NOMO-1 treated with dmso at 0.1 percent for 144 hours (cell line): Measurements from ENCODE around the gene EML2.
"Not testable (repeated sequence)": the region's sequence is repeated elsewhere in the genome, so short reads cannot be mapped to it uniquely, and the experiment has no call there.

ENCODE experiments used
- DNase-seq: peaks from one replicate; lab custom pipeline; 2025; ENCODE audit not compliant: unreplicated experiment; lab: John Stamatoyannopoulos, UW

Gene EML2

DNA sequence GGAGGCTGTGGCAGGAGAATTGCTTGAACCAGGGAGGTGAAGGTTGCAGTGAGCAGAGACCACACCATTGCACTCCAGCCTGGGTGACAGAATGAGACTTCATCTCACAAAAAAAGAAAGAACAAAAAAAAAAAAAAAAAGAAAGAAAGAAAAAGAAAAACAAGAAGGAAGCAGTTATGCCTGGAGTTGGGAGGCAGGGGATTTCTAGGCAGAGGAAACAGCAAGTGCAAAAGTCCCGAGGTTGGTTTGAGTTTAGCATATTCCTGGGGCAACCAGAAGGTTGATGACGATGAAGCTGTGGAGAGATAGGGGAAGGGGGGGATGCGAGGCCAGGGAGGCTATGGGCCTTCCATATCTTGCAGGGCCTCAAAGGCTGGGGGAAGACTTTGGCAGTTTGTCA is 11.5 kb upstream of the EML2 start:
- no peak for DNase-seq

DNA sequence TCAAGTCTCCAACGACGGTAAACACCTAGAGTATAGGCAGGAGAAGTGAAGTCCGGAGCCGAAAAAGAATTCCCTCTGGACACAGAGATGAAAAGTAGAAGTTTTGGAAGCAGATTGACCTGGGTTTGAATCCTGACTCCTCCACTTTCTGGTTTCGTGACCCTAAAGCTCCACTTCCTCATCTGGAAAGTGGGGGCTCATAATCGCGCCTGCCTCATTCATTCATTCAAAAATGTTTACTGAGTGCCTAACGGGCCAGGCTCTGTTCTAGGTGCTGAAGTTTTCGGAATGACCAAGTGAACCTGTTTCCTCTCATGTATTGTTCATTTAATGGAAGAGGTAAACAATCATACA is 7.1 kb upstream of the EML2 start:
- DNase-seq: no peak

DNA sequence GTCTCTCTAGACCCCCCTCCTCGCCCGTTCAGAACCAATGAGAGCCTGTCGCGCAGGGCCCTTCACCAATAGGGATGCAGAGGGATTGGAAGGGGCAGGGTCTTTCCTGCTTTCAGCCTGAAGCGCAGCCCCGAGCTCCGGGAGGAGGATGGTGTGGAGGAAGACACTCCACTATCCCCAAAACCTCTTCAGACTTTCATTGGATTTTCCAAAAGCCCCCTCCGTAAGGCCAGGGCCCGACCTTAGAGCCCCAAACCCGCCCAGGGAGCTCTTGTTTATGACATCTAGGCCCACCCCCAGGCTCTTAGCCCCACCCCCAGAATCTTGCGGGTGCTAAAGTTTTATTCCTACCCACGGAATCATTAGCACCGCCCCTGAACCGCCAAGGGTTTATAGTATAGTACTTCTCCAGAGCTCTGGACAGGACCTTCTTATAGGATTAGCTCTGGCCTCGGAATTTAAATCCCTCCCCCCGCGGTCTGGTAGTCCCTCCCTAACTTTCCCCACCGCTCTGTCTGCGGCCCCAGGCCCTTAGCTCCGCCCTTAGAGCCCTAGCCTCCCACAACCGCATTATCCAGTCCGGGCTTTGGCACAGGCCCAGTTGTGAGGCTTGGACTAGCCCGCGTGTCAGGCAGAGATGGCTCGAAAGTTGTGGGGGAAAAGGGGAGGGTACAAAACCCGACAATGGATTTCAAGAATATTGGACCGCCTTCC is 6.6 kb upstream of the EML2 start:
- peak; percentile 32 for DNase-seq

DNA sequence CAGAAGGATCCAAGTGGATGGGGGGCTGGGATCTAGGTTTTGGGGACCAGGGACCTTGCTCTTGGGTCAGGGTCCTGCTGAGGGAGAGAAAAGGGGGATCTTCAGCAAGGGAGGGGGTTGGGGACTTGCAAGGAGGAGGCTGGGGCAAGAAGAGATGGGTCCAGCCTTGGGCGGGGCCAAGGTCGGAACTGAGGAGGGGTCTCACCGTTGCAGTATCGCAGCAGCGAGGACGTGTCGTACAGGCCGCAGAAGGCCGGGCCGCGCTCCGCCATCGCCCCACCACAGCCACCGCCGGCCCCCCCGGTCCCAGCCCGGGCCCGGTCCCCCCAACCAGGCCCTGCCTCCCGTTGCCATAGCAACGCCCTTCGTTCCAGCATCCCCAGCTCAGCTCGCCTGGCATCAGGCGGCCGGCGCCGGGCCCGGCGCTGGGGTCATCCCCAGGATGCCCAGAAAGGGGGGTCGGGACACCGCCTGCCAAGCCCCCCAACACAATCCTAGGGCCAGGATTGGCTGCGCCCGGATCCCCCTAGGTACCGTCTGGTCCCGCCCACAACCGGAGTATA is 6.0 kb upstream of the EML2 start:
- DNase-seq: no peak

DNA sequence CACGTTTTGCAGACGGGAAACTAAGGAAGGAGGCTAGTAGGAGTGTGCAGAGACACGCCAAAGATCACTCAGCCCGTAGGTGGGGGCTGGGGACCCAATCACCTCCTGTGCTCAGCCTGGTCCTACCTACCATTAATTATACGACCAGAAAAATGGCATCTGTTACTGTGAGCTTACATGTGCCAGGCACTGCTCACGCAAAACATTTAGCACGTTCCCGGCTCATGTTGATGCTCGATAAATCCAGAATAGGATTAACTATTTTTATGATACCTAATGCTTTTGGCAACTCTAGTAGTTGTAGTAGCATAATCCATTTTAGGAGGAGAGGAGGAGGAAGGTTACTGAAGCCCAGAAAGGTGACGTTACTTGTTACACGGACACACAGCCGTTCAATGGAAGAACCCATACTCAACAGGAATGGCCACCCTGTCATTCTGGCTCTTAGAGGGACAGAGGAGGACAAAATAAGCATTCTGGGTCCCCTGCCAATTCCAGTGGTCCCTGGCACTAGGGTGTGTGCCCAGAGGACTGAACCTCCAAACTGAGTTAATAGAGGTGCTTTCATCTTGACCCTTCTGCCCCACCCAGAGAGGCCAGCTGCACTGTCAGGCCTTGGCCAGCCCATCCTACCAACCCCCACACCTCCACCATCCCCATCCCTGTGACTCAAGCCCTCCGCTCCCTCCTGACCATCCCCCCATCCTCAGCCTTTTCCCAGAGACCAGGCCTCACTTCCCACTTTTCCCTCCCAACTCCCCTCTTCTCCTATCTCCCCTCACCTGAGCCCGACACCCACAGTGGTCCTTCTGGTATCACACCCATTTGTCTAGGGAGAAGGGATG is 5.0 kb upstream of the EML2 start:
- DNase-seq: no peak

DNA sequence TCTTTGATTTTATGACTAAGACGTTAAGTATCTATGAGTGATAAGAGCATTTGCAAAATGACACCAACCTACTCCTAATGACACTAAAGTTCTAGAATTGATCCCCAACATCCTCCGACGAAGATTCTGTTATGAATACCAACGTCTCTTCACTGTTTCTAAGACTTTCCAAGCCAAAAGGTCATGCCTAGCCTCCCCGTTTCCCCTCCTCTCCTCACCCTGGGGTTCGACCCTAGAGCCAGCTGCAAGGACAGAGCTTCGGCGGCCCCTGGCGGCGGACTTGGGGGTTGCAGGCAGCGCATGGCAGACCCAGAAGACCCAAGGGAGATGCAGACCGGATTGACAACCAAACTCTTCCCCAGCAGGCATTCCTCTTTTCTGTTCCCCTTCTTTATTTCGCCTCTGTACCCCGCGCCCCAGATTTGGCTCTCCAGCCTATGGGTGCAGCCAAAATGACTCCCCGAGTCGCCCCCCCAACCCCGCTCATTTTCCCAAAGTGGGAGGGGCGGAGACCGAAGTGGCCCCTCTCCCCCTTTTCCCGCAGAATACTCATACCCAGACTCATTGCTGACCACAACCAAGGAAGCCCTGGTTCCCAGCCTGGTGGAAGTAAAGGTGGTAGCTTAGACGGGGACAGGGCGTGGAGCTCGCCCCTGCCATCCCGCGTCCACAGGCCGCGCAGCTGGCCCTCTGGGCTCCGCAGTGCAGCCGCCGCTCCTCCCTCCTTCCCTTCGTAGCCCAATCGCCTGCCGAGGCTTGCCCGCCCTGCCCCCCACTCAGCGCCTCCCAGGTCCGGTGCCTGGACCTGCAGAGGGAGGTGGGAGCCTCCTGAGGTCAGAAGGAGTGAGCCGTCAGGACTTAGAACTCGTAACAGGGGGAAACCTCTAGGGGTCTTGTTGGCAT is 4.1 kb upstream of the EML2 start:
- DNase-seq: peak; percentile 76

DNA sequence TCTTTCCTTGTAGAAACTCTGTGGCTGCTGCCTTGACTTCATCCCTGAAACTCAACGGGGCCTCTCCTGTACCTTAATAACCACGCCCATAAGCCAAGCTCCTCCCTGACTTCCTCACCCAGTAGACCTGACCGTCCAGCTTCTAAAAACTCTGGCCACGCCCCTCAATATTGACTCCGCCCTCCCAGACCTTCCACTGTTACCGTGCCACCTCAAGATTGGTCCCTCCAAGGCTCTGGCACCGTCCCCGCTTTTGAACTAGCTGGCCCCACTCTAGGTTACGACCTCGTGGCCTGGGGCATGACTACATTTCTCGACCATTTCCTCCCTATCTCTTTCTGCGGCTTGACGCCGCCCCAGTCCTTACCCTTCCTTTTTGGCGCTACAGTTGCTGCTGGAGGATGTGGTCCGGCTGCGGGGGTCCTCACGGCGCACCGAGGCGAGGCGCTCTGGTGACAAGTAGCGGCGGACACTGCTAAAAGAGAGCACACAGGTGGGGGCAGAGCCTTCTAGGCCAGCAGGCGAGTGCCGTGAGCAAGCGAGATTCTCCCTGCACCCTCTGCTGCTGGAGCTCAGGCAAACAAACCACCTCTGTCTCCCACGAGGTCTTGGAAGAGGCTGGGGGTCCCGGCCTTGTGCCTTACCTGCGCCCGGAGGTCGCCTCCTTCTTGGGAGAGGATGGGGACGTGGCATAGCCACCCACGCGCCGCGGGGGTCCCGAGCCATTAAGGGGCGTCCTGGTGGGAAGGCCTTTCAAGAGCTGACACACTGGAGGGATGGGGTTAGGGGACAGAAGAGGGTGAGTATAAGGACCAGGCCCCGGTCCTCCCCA is 2.3 kb upstream of the EML2 start:
- DNase-seq: peak; percentile 89

DNA sequence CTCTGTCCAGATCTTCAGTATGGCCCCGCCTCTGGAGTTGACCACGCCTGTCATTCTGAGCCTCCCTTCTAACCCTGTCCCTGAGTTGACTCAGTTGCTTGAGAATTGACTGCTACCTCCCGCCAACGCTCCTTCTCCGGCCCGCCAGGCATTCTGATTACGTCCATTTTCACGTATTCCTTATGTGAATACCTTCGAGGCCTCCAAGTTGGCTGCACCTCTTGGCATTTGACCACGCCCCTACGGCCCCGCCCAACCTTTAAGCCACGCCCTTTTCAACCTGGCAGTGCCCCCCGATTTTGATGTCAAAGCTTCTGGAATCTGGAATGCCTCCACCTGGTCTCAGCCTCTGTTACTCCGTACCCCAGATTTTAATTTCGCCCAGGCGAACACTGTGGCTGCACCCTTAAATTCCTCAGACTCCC is 1.7 kb upstream of the EML2 start:
- no peak for DNase-seq

DNA sequence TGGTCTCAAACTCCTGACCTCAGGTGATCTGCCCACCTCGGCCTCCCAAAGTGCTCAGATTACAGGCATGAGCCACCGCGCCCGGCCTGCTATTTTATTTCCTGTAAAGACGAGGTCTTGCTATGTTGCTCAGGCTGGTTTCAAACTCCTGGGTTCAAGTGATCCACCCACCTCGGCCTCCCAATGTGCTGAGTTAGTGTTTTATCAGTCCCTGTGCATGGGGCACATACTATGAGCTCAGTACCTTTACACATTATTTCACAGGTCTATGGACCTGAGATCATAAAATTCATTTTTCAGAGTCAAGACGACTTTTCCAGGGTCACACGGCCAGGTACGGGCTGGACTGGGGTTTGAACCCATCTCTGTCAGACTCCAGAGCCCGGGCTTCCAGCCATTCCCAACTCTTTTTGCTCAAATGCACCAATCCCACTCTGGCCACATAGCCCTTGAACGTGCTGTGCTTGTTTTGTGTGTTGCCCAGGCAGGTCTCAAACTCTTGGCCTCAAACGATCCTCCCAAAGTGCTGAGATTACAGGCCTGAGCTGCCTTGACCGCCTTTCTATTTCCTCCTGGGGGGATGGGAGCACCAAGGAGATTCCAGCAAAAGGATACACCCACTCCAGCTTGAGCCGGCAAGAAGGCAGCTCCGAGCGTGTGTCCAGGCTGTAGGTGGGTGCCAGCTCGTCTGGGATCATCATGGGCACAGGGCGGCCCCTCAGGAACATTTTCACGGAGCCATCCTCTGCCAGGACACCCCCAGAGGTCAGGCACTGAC is 1.1 kb downstream of the EML2 start:
- DNase-seq: no peak

DNA sequence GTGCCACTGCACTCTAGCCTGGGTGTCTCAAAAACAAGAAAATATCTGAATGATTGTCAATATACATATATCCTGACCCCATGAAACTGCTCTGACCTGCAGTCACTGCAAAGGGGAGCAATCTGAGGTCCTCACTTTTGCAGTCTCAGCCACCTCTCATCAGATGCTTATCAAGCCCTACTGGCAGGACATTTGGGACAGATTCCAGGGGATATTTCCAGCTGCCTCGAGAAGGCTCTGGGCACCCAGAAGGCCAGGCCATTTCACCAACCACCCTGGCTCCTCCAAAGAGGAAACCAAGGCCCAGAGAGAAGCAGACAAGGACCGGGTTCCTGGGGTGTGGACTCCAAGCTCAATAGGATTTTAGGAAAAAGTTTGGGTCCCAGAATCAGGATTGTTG is 2.3 kb downstream of the EML2 start:
- no peak for DNase-seq

DNA sequence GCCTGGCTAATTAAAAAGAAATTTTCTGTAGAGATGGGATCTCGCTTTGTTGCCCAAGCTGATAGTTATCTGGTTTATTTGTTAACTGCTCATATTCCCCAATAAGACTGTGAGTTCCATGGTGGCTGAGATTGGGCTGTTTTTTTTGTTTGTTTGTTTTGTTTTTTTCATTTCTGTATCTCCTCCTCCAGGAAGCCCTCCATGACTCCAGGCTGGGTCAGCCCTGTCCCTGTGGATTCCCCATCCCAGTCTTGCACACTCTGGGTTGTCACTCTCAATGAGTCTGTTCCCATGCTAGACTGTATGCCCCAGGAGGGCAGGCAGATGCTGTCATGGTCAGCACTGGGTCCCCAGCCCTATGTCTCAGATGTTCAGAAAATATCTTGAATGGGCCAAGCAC is 2.9 kb downstream of the EML2 start:
- DNase-seq: no peak

DNA sequence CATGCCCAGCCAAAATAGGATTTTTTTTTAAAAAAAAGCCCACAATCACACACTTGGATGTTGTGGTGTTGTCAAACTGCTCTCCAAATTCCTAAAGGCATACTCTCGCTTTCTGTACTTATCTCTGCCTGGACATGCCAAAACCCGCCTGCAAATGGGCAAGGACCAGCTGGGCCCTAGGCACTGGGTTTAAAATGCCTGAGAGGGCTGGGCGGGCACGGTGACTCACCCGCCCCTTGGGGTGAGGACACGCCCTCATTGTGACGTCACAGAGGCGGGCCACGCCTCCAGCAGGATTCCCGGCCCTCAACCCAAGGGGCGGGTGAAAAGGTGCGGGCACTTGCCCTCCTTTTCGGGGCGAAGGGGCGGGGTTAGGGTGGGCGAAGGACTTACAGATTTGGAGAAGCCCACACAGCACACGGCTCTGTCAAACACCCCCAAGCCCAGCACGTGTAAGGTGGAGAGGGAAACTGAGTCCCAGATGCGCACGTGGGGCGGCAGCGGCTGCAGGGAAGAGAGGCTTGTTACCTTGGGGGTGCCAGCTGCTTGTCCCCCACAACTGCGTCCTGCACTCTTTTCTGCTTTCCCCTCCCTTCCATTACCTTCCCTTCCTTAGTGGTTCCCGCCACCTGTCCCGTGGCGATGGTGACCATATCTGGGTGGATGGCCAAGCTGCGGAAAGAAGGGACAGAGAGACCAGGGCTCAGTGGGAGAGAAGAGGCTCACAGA is 6.6 kb downstream of the EML2 start:
- no peak for DNase-seq

DNA sequence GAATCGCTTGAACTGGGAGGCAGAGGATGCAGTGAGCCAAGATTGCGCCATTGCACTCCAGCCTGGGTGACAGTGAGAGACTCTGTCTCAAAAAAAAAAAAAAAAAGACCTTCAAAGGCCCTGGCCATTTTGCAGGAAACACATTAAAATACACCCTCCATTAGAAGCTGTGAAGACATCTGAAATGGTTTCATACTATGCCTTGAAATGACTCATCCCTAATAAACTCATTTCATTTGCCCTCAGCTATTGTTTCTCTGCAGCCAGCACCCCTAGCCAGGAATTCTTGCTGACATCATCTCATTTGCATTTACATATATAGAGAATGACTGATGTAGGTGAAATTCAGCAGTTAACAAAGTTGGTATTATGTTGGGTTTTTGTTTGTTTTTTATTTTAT is 8.7 kb downstream of the EML2 start:
- DNase-seq: no peak

DNA sequence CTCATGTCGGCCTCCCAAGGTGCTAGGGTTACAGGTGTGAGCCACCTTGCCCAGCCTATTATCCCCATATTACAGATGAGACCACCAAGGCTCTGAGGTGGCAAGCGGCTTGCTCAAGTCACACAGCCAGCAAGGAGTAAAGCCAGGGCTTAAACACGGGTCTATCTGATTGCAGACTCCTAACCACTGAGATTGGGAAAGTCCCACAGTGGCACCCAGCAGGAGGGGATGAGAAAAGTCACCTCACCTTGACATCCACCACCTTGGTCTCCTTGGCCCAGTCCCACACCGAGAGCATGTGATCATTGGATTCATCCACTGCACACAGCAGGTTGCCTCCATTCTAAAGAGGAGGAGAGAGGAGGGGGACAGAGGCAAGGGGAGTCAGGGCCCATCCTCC is 9.5 kb downstream of the EML2 start:
- DNase-seq: no peak

DNA sequence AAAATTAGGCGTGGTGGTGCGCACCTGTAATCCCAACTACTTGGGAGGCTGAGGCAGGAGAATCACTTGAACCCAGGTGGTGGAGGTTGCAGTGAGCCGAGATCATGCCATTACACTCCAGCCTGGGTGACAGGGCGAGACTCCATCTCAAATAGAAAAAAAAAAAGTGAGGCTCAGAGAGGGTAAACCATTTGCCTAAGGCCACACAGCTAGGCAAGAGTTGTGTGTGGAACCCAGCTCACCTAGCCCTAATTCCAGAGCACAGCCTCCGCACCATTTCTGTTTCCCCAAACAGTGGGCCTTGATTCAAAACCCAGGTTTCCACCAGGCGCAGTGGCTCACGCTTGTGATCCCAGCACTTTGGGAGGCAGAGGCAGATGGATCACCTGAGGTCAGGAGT is 11.0 kb downstream of the EML2 start:
- DNase-seq: not testable (repeated sequence)

DNA sequence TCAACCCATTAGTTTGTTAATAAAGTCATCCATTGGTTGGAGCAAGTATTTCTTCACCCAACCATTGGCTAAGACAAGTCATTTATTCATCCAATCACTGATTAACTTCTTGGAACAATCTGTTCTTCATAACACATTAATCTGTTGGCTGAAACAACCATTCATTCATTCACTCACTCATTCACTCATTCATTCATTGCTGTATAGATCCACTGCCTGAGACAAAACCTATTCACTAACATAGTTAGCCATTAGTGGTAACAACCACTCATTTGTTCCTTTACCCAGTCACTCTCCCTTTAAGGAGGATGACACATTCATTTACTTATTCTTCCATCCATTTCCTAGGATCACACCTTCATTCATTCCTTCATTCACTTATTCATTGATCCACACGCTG is 15.2 kb downstream of the EML2 start:
- no peak for DNase-seq

DNA sequence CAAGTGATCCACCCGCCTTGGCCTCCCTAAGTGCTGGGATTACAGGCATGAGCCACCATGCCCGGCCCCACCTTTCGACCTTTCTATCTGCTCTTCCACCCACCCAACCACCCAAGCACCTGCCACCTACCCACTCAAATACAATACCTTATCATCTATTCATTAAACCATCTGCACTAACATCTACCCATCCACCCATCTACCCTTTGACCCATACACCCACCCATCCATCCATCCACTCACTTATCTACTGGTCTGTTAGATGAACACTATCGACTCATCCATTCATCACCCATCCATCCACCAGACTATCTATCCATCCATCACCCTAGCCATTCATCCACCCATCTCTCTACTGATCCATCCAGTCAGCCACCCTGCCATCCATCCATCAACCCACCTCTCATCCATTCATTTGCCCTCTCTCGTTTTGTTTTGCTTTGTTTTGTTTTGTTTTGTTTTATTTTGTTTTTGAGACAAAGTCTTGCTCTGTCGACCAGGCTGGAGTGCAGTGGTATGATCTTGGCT is 17.2 kb downstream of the EML2 start:
- no peak for DNase-seq

DNA sequence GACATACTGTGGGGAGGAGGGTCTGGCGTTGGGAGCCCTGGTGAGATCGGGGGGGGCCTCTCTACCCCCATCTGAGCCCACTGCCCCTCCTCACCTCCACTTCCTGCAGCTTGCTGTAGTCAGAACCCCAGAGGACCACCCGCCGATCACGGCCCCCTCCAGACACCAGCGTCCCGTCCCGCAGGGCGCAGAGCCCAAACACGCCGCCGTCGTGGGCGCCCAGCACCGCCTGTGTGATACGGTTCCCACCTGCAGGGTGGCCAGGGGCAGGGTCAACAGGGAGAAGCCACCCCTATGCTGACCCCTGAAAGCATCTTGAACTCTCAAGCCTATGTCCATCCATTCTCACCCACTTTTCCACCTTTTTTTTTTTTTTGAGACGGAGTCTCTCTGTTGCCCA is 17.8 kb downstream of the EML2 start:
- no peak for DNase-seq

DNA sequence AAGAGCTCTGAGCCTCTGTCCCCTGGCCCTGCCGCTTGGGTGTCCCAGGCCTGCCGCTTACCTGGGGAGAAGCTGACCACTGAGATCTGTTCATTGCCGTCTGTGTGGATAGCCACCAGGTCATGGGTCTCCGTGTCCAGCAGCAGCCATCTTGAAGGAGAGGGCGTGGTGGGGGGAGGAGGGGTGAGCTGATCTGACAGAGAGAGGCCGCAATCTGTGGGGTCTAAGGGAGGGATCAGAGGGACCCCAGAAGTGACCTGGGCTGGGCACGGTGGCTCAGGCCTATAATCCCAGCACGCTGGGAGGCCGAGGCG is 22.5 kb downstream of the EML2 start:
- no peak for DNase-seq
